HUES6 (cell line): Measurements from ENCODE around the gene FANCG.

Experiments
- H3K27ac ChIP-seq: 2 replicates; pipeline ENCODE4 v1.7.0; 2013; ENCODE audit warnings: low read depth, mild to moderate bottlenecking, low read length, inconsistent platforms
- H3K27me3 ChIP-seq: 2 replicates; pipeline ENCODE4 v1.6.1; 2013; ENCODE audit warnings: low read length; ENCODE audit not compliant: control insufficient read depth, insufficient read depth
- H3K36me3 ChIP-seq: 2 replicates; pipeline ENCODE4 v1.6.1; 2013; ENCODE audit warnings: low read length; ENCODE audit not compliant: control insufficient read depth, insufficient read depth
- H3K4me1 ChIP-seq: 2 replicates; pipeline ENCODE4 v1.6.1; 2013; ENCODE audit warnings: low read length; ENCODE audit not compliant: control insufficient read depth, insufficient read depth
- H3K4me3 ChIP-seq: 2 replicates; pipeline ENCODE4 v1.5.1; 2013; ENCODE audit warnings: low read depth, low read length
- H3K9ac ChIP-seq: one replicate; pipeline ENCODE4 v1.6.1; 2013; ENCODE audit warnings: mild to moderate bottlenecking, low read length
- H3K9me3 ChIP-seq: 2 replicates; pipeline ENCODE4 v1.6.1; 2013; ENCODE audit warnings: low read depth, low read length; ENCODE audit not compliant: control insufficient read depth, insufficient read depth

The FANCG gene

DNA sequence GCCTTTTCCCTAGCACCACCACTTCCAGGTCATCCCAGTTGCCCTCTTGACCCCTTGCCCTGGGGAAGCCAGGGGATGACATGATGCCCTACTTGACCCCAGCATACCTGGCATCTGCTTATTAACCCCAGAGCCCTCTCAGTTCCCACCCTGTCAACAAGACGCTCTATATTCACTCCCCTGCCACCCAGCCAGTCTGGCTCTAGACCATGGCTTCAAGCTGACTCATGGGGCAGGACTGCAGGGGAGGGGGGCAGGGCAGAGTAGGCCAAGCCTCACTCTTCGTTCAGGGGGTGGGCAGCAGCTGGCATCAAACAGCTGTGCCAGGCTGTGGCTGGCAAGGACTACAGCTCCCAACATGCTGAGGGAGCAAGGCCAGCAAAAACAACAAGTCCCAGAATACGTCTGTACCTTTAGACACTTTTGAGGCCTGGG lies 30.6 kb upstream of the FANCG start:
- H3K9ac ChIP-seq: no peak overlapping the region
- H3K4me3 ChIP-seq: peak overlapping the region; percentile 74
- peaks cover 30% of the 10 kb centered on the region for H3K4me1 ChIP-seq
- H3K27ac ChIP-seq: no peak overlapping the region
- no peaks in the 10 kb centered on the region for H3K9me3 ChIP-seq
- H3K27me3 ChIP-seq: no peaks in the 10 kb centered on the region
- H3K36me3 ChIP-seq: peaks cover 20% of the 10 kb centered on the region; the same call in 1 of the 2 replicates

DNA sequence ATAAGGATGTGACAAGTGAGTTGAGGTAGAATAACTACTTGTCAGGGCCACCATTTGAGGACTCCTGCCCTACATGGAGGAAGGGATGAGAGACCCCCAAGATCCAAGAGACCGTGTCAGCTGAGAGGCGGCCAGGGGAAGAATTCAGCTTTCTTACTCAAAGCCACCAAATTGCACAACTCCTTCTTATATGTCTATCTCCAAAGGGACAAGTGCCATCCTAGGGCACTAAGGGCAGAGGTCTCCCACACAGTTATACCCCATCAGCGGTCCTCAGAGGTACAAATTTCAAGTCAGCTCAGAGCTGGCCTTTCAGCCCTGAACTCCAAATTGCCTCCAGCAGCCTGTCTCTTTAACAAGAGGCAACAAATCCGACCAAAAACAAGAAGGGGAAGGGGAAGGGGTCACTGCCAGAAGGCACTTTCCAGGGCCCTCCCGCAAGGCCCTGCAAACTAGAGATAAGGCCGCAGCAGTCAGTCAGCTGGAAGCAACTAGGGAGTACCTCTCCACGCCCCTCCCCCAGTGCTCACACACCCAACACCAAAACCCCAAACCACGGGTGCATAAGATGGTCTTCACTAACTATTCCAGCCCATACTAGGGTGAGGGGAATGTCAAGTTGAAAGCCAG lies 29.3 kb upstream of the FANCG start:
- Histone ChIP-seq H3K9me3 (no peaks in the 10 kb centered on the region), H3K9ac (no peak overlapping the region), H3K27me3 (no peaks in the 10 kb centered on the region), H3K4me1 (peaks cover 24% of the 10 kb centered on the region), H3K27ac (no peak overlapping the region), H3K4me3 (no peak overlapping the region), H3K36me3 (peaks cover 25% of the 10 kb centered on the region; the same call in 1 of the 2 replicates)

- Histone ChIP-seq H3K27me3 (no peaks in the 10 kb centered on the region), H3K9ac (no peak overlapping the region), H3K27ac (no peak overlapping the region), H3K9me3 (no peaks in the 10 kb centered on the region), H3K4me3 (no peak overlapping the region), H3K4me1 (peaks cover 24% of the 10 kb centered on the region), H3K36me3 (peaks cover 25% of the 10 kb centered on the region; the same call in 1 of the 2 replicates)
Observed at GRCh38 chr9:35108461-35108860, 28.7 kb upstream of the FANCG start.

DNA sequence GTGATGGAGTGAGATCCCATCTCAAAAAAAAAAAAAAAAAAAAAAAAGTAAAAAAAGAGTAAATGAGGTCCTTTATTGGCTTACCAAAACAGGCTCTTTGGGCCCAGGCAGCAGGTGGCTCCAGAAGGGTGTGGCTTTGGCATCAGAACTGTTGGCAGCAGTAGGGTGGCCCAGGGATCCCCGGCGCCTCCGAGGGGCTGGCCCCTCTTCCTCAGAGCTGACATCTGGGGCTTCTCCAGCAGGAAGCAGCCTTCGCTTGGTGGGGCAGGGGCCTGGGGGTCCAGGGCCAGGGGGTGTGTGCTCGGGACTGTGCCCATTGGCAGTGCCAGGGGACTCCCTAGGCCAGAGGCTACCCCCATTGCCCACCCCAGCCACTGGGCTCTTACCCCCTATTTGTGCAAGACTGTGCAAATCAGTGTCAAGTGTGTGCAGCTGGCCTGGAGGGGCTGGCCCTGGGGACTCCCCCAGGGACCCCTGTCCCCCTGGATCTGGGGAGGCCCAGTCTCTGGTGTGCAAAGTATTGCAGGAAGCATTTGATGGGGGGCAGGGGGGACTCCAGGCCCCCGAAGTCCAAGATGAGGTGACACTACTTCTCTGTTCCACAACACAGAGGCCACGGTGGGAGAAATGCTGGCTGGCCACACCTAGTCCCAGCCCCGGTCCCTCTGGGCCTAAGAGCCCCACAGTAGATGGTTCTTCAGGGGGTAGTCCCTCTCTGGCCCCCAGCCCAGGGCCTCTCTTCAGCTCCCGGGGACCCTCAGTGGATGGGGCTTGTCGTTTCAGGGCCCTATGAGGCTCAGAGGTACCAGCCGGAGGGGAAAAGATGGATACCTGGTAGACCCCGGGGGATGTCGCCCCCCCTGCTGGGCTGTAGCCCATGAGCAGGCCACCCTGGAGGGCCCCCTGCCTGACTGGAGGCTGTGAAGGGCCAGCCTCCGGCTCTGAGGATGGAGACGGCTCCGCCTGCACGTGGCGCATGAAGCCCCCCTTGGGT lies 27.9 kb upstream of the FANCG start:
- H3K27me3 ChIP-seq: no peaks in the 10 kb centered on the region
- no peaks in the 10 kb centered on the region for H3K9me3 ChIP-seq
- no peak overlapping the region for H3K4me3 ChIP-seq
- peaks cover 25% of the 10 kb centered on the region; the same call in 1 of the 2 replicates for H3K36me3 ChIP-seq
- no peak overlapping the region for H3K9ac ChIP-seq
- H3K27ac ChIP-seq: no peak overlapping the region
- H3K4me1 ChIP-seq: peaks cover 21% of the 10 kb centered on the region

- Histone ChIP-seq H3K27me3 (no peaks in the 10 kb centered on the region), H3K36me3 (peaks cover 32% of the 10 kb centered on the region), H3K9ac (no peak overlapping the region), H3K4me1 (peaks cover 18% of the 10 kb centered on the region), H3K4me3 (no peak overlapping the region), H3K27ac (no peak overlapping the region), H3K9me3 (no peaks in the 10 kb centered on the region)
Observed at GRCh38 chr9:35106343-35106730, 26.6 kb upstream of the FANCG start.

DNA sequence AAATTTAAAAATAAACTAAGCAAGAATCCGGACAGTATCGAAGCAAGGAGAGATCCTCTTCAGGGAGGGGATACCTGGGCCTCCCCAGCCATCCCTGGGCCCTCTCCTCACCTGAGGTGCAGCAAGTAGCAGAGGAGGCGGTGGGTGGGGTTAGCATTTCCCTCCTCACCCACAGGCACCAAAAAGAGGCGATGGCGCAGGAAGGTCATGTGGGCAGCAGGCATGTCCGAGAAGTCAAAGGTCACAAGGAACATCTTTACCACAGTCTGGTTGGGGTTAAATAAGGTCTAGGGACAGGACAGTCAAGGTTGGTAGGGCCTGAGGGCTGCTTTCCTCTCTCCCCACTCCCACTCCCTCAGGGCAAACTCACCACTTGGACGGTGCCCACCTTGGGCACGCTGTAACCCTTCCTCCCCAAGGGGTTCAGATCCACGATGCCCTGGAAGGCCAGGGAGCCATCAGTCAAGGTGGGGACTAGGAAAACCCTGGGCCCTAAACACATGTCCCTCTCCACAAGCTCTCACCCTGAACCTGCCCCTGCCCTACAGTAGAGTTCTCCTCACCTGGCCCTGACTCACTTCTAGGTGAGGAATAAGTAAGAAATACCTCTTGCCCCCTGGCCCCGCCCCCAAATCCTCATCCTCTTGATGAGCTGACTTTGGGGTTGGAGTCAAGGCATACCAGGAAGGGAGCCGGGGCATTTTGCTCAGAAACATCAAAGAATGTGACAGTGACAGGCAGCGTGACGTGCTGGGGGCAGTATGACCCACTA lies 26.0 kb upstream of the FANCG start:
- H3K9me3 ChIP-seq: no peaks in the 10 kb centered on the region
- H3K4me1 ChIP-seq: peaks cover 16% of the 10 kb centered on the region
- H3K27ac ChIP-seq: no peak overlapping the region
- no peak overlapping the region for H3K9ac ChIP-seq
- H3K4me3 ChIP-seq: no peak overlapping the region
- H3K27me3 ChIP-seq: no peaks in the 10 kb centered on the region
- H3K36me3 ChIP-seq: peaks cover 38% of the 10 kb centered on the region

DNA sequence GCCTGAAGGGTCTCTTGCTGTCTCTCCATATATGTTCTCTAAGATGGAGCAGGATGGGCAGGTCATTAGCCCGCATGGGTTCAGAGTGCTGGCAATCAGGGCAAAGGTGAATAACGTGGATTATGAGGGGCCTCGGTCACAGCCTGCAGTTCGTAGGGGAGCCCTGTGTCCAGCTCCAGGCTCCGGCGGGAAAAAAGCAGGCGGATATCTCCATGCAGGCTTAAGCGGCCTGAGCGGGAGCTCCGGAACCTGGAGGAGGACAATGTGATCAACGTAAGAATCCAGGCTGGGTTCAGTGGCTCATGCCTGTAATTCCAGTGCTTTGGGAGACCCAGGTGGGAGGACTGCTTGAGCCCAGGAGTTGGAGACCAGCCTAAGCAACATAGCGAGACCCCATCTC lies 25.4 kb upstream of the FANCG start:
- Histone ChIP-seq H3K4me1 (peaks cover 10% of the 10 kb centered on the region), H3K27ac (no peak overlapping the region), H3K4me3 (no peak overlapping the region), H3K9me3 (no peaks in the 10 kb centered on the region), H3K27me3 (no peaks in the 10 kb centered on the region), H3K9ac (no peak overlapping the region), H3K36me3 (peaks cover 45% of the 10 kb centered on the region)

DNA sequence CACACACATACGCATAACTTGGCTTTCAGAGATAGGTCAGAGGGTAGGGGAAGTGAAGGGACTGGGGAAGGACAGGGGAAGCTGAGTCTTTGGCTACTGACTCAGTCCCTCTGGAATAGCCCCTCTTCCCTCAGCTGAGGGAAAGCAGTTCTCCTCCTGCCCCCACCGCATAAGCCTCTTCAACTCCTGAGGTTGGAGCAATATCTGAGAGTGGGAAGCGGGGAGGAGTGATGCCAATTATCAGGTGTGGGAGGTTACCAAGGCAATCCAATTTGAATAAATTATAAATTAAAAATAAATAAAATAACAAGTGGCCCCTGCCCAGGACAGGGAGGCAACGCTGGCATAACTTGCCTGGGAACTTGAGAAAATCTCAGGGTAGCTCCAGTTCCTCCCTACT lies 24.8 kb upstream of the FANCG start:
- no peak overlapping the region for H3K27ac ChIP-seq
- no peaks in the 10 kb centered on the region for H3K9me3 ChIP-seq
- peaks cover 50% of the 10 kb centered on the region for H3K36me3 ChIP-seq
- no peak overlapping the region for H3K9ac ChIP-seq
- H3K4me1 ChIP-seq: peaks cover 9% of the 10 kb centered on the region
- no peaks in the 10 kb centered on the region for H3K27me3 ChIP-seq
- H3K4me3 ChIP-seq: no peak overlapping the region

DNA sequence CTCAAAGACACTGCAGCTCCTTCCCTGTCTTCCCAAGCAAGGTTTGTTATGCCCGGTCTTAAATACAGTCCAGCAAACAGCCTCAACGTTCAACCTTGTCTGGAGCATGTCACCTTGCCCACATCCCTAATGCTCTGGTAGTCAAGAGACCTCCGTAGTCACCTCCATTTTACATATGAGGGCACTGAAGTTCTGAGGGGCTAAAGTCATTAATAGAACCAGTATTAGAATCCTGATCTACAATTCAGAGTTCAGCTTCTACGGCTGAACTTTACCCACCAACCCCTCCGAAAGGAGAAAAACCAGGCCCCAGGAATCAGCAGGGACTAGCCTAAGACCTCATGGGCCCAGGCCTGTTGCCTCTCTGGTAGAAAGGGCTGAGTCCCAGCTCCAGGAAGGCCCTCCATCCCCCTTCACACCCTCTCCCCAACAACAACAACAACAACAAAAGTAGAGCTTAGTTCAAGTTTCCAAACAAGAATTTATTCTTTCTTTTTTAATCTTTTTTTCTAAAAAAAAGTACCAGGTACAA lies 24.0 kb upstream of the FANCG start:
- Histone ChIP-seq H3K9ac (peak overlapping the region; percentile 92), H3K4me1 (peaks cover 9% of the 10 kb centered on the region), H3K36me3 (peaks cover 54% of the 10 kb centered on the region), H3K4me3 (peak overlapping the region; percentile 63), H3K27me3 (no peaks in the 10 kb centered on the region), H3K9me3 (no peaks in the 10 kb centered on the region), H3K27ac (peak overlapping the region; percentile 76)

DNA sequence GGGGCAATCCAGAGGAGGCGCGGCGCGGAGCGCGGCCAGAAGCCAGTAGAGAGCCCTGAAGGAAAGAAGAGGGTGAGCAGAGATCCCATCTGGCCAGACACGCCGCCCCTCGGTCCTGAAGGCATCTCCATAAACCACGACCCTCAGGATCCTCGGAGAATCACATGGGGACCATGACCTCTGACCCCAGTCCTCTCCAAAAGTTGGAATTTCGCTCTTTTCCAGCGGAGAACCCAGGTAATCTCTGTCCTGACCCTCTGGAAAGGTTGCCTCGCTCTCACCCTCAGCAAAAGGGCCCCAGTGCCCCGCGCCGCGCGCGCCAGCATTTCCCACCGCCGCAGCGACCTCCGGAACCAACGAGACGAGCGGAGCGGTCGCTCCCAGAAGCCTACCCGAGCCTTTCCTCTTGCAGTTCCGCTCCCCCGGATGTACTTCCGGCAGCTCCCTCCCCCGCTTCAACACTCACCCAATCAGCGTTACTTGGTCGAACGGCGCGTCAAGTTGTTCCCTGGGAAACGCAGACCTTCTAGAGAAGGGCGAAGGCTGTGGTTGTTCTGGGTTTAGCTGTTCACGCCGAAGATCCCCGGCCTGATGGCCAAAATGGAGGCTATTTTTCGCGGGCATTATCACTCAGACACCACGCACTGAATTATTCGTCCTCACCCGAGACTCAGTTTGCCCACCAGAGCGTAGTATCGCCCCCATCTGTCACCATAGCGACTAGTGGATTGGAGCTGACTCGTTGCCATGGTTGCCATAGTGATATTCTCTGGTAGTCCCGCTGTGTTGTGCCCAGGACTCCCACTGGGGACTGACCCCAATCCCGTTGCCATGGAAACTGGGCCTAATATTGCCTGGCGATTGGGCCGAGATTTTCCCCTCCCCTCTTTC lies 23.3 kb upstream of the FANCG start, which contains the start of gene STOML2:
STOML2 (minus strand) TSS at position 363 of the 891 bp plus-strand sequence; CDS start at position 326, 37 bp downstream.
- H3K9me3 ChIP-seq: no peaks in the 10 kb centered on the region
- peaks cover 50% of the 10 kb centered on the region for H3K36me3 ChIP-seq
- peak within 1 kb of the TSS; percentile 63 for H3K4me3 ChIP-seq
- no peaks in the 10 kb centered on the region for H3K27me3 ChIP-seq
- H3K9ac ChIP-seq: peak within 1 kb of the TSS; percentile 92
- peak within 1 kb of the TSS; percentile 76 for H3K27ac ChIP-seq
- peaks cover 9% of the 10 kb centered on the region for H3K4me1 ChIP-seq
